Measurements from ENCODE around the gene PLEKHJ1.
A peak's percentile ranks its signal among the peaks of the same experiment; 100 is the strongest.

Gene PLEKHJ1

DNA sequence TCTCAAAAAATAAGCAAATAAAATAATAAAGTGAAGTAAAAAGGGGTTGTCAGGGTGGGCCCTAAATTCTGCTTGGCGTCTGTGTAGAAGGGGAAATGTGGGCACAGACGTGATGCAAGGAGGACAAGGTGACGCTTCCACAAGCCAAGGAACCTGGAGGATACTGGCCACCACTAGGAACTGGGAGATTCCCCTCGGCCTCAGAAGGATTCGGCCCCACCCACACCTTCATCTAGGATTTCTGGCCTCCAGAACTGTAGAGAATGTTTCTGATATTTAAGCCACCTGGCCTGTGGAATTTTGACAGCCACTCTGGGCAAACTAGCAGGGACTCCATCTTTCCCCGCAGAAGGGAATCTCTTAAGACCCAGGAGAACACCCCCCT, 1.1 kb downstream of the PLEKHJ1 start:
- peak in 1 of 2 experiments; percentile 21 for DNase-seq

DNA sequence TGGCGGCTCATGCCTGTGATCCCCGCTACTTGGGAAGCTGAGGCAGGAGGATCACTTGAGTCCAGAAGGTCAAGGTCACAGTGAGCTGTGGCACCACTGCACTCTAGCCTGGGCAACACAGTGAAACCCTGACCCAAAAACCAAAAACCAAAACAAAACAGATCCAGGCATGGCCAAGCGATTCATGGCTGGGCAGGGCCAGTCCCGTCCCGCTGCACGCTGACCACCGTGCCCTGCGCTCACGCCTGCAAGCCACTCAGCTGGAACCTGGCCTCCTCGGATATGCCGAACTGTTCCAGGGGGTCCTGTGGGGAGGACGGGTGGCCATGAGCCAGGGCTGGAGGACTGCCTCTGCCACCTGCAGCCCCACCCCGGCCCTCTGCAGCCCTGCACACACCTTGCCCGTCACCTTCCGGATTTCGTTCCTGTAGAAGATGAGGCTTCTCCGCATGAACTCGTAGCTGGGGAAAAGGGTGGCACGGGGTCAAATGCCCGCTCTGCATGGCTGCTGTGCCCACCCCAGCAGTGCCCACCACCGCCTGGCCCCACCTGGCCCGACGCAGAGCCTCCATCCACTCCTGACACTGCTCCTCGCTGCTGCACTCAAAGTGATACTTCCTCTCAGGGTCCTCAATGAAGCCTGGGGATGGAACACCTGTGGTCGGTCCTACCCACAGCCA, 2.4 kb downstream of the PLEKHJ1 start:
- no peak for DNase-seq

DNA sequence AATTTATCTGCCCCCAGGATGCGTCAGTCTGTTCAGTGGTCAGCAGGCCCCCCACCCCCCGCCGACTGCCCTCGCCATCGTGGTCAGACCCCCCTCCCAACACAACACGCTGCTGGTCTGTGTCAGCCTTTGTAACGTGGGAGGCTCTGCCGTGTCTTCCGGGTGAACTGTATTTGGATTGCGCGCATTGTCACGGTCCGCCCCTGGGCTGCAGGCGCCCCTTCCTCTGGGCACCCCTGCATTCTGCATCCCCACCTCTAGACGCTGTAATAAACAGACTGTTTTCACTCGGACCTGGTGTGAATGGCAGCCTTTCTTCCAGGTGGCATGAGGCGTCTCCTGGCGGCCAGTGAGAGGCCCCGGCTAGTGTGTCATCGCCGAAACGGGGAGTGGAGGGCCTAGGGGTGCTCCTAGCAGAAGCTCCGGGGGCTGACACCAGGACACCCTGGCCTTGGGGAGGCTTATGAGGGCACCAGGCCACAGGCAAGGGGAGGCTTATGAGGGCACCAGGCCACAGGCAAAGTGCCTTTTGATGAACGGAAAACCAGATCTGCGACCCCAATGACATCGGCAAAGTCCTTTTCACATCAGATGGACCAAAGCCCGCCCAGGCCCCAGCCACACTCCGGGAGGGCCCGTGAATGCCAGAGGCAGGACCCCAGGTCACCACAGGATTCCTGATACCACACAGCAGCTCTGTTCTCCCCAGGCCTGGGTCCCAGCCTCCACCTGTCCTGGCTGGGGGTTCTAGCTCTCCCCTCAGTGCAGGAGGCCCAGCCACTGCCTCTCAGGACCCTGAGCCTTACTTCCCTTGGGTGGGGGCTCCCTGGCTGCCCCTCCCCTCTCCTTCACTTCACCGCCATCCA, 3.6 kb downstream of the PLEKHJ1 start:
- DNase-seq, result no peak

DNA sequence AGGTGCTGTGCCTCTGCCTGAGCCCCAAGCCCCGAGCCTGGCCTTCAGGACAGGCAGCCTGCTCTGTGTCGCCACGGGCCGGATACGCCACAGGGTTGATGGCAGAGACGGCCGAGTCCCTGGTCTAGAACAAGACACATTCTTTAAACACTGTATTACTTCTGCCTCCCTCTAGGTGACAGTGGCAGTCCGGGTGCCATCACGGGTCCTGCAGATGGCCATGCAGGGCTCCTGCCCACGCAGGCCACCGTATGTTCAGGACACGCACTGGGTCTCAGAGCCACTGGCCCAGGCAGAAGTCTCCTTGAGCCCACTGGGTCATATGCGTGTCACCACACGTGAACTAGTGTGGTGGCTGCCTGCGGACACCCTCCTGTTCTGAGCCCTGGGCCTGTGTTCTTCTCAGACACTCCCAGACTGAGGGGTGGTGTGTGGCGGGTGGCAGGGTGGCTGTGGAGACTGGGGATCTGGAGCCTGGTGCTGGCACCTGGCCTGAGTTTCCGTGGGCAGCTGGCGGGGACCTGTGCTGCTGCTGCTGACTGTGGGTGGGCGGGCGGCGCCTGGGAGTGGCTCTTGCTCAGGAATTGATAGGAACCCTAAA, 4.4 kb downstream of the PLEKHJ1 start:
- peak in 1 of 2 experiments; percentile 15 for DNase-seq

DNA sequence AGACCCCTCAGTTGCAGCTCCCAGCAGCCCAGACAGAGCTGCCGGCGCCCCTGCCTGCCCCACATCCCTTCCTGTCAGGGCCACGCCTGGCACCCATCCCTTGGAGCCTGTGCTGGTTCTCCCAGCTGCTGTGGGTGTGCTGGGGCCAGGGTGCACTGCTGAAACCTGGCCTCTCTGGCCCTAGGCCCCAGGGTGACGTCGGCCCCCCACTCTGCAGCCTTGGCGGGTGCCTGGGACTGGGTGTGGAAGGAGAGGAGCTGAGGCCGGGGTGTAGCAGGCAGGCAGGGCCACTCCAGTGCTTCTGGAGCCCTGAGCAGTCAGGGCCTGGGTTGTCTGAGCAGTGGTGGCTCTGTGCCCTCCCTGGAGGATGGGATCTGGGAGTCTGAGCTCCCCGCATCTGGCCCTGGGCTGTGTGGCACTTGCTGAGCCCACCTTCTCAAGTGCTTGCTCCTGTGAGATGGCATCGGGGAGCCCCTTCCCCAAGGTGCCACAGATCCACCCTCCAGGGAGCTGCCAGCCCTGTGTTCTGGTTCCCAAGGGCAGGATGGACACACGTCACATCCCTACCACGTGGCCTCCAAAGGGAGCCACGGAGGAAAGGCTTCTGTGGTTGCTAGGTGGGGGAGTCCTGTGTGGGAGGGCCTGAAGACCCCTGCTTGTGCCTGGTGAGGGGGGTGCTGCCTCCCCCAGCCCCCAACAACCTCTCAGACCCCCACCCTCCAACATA, 5.2 kb downstream of the PLEKHJ1 start:
- DNase-seq, result no peak

DNA sequence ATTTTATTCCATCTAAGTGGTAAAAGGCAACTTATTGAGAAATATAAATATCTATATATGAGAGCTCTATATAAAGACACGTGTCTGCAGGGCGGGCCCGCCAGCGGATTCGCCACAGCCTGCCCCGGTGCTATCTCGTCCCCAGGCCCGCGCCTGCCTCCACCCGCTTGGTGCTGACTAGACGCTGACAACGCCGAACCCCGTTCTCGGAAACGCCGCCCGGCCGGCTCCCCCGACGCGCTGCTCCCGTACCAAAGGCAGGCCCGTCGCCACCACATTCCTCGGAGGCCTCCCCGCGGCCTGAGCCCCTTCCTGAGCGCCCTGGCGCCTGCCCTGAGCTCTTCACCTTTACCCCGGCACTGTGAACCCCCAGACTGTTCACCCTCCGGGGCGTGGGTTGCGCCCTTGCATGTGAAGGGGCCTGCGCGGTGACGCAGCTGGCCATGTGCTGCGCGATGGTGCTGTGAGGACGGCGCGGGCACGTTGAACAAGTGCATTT, 6.0 kb downstream of the PLEKHJ1 start:
- DNase-seq, result no peak

DNA sequence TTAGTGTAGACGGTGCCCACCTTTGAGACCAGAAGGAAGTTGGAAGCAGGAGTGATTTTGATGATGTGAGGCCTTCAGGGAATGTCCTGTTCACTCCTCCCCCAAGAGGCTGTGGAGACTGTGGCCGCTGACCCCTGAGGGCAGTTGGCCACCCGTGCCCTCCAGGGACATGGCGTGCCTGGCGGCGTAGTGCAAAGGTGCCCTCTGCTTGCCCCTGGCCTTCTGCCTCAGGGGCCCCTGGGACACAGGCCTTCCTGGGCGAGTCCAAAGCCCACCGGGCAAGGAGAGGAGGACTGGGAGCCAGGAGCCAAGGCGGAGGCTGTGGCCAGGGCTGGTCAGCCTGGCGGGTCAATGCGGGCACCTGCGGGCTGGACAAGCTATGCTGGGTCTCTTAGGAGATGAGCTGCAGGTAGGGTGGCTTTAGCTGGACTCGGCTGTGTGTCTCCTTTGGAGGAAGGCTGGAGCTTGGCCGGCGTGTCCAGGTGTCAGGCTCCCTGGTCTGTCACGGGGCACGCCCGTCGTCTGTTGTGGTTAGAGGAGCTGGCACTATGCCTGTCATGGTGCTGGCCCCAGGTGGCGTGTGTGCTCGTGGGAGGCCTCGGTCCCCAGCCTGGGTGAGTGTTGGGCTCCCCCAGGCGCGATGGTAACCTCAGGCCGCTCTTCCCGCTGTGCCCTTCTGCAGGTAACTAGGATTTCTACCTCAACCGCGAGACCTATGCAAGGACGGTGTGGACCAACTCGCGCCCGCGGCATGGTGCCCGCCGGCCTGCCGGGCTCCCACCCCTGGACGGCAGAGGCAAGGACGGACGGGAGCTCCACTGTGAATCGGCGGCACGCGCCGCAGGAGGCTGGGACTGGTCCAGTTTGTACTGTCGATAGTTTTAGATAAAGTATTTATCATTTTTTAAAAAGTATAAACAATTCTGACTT, 6.8 kb downstream of the PLEKHJ1 start:
- no peak for DNase-seq

DNA sequence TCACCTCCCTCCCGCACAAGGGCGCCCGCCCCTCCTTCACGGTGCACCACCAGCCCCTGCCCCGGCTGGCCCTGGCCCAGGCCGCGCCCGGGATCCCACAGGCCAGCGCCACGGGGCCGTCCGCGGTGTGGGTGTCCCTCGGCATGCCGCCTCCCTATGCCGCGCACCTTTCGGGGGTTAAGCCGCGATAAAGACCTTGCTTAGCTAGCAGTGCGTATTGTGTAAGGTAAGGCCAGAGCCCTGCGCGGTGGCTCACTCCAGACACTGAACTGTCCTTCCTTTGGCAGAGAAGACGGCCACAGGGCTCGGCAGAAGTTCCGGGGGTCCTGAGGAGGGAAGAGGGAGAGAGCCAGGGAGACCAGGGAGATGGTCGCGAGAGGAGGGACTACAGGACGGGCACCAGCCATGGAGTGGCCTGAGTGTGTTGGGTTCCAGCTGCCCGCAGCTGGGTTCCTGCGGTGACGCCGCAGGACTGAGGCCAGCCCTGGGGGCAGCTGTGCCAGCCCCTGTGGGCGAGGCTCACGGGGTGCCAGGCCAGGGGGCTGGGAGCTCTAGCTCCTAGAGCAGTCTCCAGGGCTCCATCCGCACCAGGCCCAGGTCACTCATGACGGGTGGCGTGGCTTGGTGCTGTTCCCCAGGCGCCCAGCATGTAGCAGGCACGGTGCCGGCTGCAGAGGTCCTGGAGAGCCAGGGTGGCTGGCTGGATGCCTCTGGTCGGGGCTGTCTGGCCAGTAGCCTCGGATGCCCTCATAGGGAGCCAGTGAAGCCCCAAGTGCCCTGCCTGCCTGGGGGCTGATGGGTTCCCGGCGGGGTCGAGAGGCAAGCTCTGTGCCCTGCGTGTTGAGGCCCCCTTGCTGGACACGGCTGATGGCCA, 7.7 kb downstream of the PLEKHJ1 start:
- no peak for DNase-seq

DNA sequence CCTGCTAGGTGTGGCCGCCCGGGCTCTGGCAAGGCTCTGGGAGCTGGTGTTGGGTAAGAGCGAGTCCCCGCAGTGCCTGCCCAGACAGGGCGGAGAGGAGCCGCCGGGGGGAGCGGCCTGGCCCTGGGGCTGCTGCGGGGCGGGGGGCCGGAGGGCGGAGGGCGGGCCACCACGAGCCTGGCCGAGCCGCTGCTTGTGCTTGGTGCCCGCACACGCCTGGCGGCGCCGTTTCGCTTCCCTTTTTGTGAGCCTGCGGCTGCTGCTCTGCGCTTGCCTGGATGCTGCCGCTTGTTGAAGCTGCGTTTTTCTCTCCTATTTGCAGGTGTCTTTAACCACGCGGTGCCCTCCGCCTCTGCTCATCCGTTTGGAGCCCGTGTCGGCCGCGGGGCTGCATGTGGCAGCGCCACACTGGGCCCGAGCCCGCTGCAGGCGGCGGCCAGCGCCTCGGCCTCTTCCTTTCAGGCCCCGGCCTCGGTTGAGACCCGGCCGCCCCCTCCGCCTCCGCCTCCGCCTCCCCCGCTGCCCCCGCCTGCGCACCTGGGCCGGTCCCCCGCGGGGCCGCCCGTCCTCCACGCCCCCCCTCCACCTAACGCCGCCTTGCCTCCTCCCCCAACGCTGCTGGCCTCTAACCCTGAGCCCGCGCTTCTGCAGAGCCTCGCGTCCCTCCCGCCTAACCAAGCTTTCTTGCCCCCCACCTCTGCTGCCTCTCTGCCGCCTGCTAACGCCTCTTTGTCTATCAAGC, 8.5 kb downstream of the PLEKHJ1 start:
- no peak for DNase-seq

DNA sequence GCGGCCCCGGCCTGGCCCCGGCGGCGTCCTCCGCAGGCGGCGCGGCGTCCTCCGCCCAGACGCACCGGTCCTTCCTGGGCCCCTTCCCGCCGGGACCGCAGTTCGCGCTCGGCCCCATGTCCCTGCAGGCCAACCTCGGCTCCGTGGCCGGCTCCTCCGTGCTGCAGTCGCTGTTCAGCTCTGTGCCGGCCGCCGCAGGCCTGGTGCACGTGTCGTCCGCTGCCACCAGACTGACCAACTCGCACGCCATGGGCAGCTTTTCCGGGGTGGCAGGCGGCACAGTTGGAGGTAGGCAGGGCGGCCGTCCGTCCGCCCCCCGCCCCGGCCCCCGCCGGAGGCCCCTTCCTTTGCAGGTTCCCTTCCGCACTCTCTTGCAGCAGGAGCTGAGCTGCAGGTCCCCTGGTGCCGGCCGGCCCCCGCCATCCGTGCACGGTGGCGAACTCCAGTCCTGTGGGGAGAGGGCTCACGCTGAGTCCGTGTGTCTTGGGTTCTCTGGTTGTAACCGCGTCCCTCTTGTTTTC, 9.2 kb downstream of the PLEKHJ1 start:
- DNase-seq, result no peak

DNA sequence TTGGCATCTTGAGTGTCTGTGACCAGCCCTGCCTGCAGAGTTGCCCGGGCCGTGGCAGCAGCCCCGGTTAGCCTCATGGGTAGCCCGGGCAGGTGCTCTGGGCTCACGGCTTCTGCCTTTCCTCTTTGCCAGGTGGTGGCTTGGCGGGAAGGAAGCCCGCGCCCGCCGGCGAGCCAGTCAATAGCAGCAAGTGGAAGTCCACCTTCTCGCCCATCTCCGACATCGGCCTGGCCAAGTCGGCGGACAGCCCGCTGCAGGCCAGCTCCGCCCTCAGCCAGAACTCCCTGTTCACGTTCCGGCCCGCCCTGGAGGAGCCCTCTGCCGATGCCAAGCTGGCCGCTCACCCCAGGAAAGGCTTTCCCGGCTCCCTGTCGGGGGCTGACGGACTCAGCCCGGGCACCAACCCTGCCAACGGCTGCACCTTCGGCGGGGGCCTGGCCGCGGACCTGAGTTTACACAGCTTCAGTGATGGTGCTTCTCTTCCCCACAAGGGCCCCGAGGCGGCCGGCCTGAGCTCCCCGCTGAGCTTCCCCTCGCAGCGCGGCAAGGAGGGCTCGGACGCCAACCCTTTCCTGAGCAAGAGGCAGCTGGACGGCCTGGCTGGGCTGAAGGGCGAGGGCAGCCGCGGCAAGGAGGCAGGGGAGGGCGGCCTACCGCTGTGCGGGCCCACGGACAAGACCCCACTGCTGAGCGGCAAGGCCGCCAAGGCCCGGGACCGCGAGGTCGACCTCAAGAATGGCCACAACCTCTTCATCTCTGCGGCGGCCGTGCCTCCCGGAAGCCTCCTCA, 9.9 kb downstream of the PLEKHJ1 start:
- no peak for DNase-seq

DNA sequence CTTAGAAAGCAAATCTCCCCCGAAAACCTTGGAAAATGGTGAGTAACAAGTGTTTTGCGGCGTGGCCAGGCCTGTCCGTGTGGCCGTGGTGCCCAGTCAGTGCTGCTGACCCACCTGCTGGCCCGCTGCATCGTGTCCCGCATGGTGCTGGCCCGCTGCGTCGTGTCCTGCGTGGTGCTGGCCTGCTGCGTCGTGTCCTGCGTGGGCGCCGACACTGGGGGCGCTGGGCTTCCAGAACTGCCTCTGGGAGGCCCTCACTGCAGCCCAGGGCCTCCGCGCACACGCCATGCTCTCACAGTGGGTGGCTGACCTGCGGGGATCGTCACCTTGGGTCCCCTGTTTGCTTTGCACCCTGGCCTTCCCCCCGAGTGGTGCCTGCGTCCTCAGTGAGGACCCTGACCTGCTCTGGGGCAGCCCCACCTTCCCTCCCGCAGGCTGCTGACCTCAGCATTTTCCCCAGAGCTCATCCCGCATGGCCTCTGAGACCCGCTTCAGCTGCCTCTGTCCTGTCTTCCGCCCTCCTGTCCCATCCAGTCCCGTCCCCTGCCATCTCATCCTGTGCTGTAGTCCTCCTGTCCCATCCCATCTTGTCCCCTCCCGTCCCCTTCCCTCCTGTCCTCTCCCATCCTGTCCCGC, 10.6 kb downstream of the PLEKHJ1 start:
- no peak for DNase-seq

DNA sequence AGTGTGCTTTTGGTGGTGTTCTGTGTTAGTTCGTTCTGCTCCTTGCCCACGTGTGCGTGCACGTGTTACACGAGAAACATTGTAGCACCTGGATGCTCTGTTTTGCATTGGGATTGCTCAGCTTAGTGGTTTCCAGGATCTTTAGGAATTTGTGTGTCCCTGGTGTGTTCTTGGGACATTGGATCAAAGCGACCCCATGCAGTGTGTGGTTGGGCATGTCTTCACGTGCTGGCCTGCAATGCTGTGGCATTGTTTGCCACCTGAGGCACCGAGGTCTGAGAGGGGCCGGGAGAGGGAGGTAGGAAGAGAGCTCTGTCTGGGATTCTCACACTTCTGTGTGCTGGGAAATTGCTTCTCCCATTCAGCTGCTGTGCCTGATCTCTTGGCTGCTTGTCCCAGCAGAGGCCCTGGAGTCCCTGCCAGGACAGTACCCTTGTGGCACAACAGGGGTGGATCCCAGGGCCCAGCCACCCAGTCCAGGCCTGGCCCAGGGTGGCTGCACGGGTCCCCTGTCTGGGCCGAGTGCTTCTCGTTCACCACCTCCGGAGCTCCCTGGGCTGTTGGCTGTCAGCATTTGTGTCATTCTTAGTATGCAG, 11.3 kb downstream of the PLEKHJ1 start:
- no peak for DNase-seq

DNA sequence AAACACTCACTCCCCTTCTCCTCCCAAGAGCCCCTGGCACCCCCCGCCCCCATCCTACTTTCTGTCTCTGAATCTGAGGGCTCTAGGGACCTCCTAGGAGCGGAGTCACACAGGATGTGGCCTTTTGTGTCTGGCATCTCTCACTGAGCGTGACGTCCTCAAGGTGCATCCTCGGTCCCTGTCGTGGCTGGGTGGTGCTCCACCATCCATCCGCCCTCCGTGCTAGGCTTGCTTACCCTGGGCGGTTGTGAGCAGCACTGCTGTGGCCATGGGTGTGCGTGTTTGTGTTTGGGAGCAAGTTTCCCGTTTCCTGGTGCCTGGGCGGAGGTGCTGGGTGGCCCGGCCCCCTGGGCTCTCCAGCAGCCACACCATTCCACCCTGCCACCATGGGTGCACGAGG, 12.2 kb downstream of the PLEKHJ1 start:
- no peak for DNase-seq

DNA sequence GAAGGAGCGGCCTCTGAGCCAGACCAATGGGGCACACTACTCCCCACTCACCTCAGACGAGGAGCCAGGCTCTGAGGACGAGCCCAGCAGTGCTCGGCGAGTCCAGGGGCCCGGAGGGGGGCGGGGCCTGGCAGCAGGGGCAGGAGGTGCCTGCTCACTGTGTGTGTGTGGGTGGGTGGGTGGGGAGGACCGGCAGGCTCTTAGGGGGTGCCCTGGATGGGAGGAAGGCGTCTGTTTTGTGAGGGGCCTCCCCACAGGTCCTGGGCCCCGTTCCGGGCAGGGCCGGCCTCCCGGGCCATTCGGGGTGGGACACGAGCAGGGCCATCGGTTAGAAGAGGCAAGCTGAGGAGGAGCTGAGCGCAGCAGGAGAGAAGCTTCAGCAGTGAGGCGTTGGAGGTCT, 12.7 kb downstream of the PLEKHJ1 start:
- DNase-seq, result no peak

DNA sequence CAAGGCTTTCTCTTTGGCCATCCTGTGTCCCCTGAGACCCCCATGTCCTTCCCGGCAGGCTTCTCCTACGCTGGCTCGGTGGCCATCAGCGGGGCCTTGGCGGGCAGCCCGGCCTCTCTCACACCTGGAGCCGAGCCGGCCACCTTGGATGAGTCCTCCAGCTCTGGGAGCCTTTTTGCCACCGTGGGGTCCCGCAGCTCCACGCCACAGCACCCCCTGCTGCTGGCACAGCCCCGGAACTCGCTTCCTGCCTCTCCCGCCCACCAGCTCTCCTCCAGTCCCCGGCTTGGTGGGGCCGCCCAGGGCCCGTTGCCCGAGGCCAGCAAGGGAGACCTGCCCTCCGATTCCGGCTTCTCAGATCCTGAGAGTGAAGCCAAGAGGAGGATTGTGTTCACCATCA, 14.2 kb downstream of the PLEKHJ1 start:
- no peak for DNase-seq

DNA sequence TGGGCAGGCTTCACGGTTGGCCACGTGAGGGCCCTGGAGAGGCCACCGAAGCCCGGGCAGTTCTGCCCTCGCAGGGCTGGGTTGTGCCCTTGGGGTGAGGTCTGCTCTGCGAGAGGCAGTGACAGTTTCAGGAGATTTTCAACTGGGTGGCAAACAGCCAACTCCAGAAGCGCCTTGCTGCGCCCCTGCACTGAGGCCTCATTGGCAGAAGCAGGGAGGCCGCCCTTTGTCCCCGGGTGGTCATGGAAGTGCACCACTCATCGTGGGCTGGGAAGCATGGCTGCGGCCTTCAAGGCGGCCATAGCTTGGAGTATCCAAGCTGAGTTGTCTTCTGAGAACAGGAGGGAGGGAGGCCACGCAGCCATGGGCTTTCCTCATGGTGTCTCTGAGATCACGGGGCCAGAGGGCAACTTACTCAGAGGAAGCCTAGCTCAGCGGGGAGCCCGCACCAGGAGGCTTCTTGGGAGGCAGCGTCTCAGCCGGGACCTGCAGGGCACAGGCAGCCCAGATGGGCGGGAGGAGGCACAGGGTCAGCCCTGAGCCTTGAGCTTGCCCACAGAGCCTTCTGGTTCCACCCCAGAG, 14.8 kb downstream of the PLEKHJ1 start:
- DNase-seq, result no peak

DNA sequence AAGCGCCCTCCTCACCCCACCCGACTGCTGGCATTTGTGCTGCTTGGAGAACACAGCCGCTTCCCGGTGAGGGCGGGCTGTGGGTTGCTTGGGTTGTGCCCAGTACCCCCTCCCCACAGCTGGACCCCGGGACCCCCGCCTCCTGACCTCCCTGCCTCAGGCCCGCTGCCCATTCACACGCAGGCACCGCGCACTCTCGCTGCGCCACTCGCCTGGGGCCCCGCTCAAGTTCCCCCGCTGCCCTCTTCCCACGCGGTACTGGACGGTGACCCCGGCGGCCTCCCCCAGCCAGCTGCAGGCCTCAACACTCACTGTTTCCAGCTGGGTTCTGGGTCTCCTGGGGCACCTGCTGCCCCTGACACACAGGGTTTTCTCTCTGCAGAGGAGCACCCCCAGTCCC, 16.4 kb downstream of the PLEKHJ1 start:
- no peak for DNase-seq
